Measurements from ENCODE around the gene IL17RB. TPM values are rescaled to one million over a fixed set of nuclear protein-coding genes. Genes with fewer than 3 reads are reported as not detected.
A peak's percentile ranks its signal among the peaks of the same experiment; 100 is the strongest.

The IL17RB gene
- total and polyA plus RNA-seq, 2 of the 4 experiments (the other 2 are of a cell fraction) = under 0.01 TPM; not detected in 1

GRCh38 chr3:53845881-53846133, 561 bp upstream of the IL17RB start:
- no peaks in the 10 kb centered on the region for H4K20me1 ChIP-seq (ENCODE audit: insufficient read depth, low read length)
- ATAC-seq (ENCODE audit: low read depth) = no peak
- no peaks in the 10 kb centered on the region; the same call in 1 of the 2 replicates for H3K4me1 ChIP-seq (ENCODE audit: control insufficient read depth, insufficient read depth, low read length)
- ChIA-PET POLR2A (ENCODE audit: unreplicated experiment) (no interaction called here), CTCF (no interaction called here)
- no peak overlapping the region for H3K23ac ChIP-seq (ENCODE audit: low read depth, low read length)
- H3K14ac ChIP-seq (replicated peaks; ENCODE audit: low read depth, low read length) = no peak overlapping the region
- no peaks in the 10 kb centered on the region for H3K79me1 ChIP-seq (ENCODE audit: low read depth in 1 of 2, low read length in 2 of 2)
- H3K18ac ChIP-seq (ENCODE audit: low read depth, low read length) = no peak overlapping the region
- H3K9ac ChIP-seq (ENCODE audit: low read depth, low read length) = no peak overlapping the region; the same call in 1 of the 2 replicates
- H3K4me3 ChIP-seq (ENCODE audit: insufficient read depth, low read depth, low read length) = peak overlapping the region; percentile 42
- TF ChIP-seq MAZ (IDR thresholded peaks at IDR 0.05; ENCODE audit: borderline replicate concordance, low read depth, low read length) (no peak), SMC3 (IDR thresholded peaks at IDR 0.05; ENCODE audit: low read depth, low read length) (no peak), NFE2L2 (IDR thresholded peaks at IDR 0.05; ENCODE audit: low read depth, low read length) (no peak), USF2 (IDR thresholded peaks at IDR 0.05; ENCODE audit: low read depth, low read length) (no peak), CTCF (conservative IDR thresholded peaks at IDR 0.05; ENCODE audit: low read depth, low read length) (no peak), RFX5 (IDR thresholded peaks at IDR 0.05; ENCODE audit: low read depth, low read length) (no peak), CHD1 (IDR thresholded peaks at IDR 0.05; ENCODE audit: low read depth, low read length) (no peak), MAFK (IDR thresholded peaks at IDR 0.05; ENCODE audit: low read depth, low read length) (no peak), ELK1 (IDR thresholded peaks at IDR 0.05; ENCODE audit: borderline replicate concordance, low read depth, low read length) (no peak)
- H2BK20ac ChIP-seq (ENCODE audit: low read depth, low read length) = no peak overlapping the region
- H3K9me3 ChIP-seq (ENCODE audit: control insufficient read depth, insufficient read depth, low read length) = peaks cover 3% of the 10 kb centered on the region; the same call in 1 of the 2 replicates
- H3K27ac ChIP-seq (ENCODE audit: insufficient read depth, low read length) = no peak overlapping the region
- H3K27me3 ChIP-seq (ENCODE audit: control insufficient read depth, insufficient read depth, low read length) = peaks cover 58% of the 10 kb centered on the region
- no peaks in the 10 kb centered on the region for H3K9me1 ChIP-seq (ENCODE audit: insufficient read depth, low read length)
- H2BK5ac ChIP-seq (ENCODE audit: low read depth, low read length, poor library complexity, severe bottlenecking) = no peak overlapping the region
- no peak overlapping the region for H3K4ac ChIP-seq (ENCODE audit: low read depth, low read length)
- H4K91ac ChIP-seq (ENCODE audit: insufficient read depth, low read depth, low read length) = no peak overlapping the region
- peak overlapping the region; percentile 63 for H3K4me2 ChIP-seq (ENCODE audit: low read depth, low read length)
- dilution Hi-C loops (cut with HindIII; ENCODE audit: low sequenced_read_pairs, unreplicated experiment) = no loop called here
- DNase-seq = no peak
- intact Hi-C loops (cut with micrococcal nuclease) = no loop called here
- H3K36me3 ChIP-seq (ENCODE audit: control insufficient read depth, insufficient read depth, low read length) = no peaks in the 10 kb centered on the region
- H4K8ac ChIP-seq (ENCODE audit: low read depth in 2 of 2, low read length in 2 of 2) = no peak overlapping the region
- no peak overlapping the region for H2AK5ac ChIP-seq (ENCODE audit: low read depth, low read length)
- no peak overlapping the region for H3K56ac ChIP-seq (ENCODE audit: extremely low read depth, insufficient read depth, low read length)
- BruUV-seq (replicated peaks) = no TSS peak
- no peak overlapping the region for H2BK120ac ChIP-seq (ENCODE audit: low read depth, low read length)
- no peak overlapping the region for H4K5ac ChIP-seq (ENCODE audit: low read depth, low read length)
- H2AK9ac ChIP-seq (replicated peaks; ENCODE audit: low read depth, low read length, poor library complexity) = no peak overlapping the region
- WGBS, 2 experiments (ENCODE audit: extremely low coverage in 2 of 2, insufficient read length in 1 of 2) = 1% methylated on average over 30 of the region's 34 CpGs; no CpG with 5 or more reads in 1 of the 2 experiments
- H2AFZ ChIP-seq (replicated peaks; ENCODE audit: low read length, poor library complexity) = peak overlapping the region; percentile 90
- H2BK15ac ChIP-seq (ENCODE audit: low read depth, low read length) = no peak overlapping the region
- in situ Hi-C loops (cut with MboI; ENCODE audit: low sequenced_read_pairs) = no loop called here

All from IMR-90 (cell line).